Mucosa of descending colon (tissue), 3 donors: ENCODE data around the gene ARHGAP31. TPM values are rescaled to one million over a fixed set of nuclear protein-coding genes. Genes with fewer than 3 reads are reported as not detected.

Source experiments
- ATAC-seq: fragments of 200-7000 bp; cut with Tn5 transposase; one replicate; pipeline ENCODE4 v1.9.1; 2020; ENCODE audit warnings: mild to moderate bottlenecking, moderate library complexity
- DNase-seq, 3 donors: peaks; one replicate each; pipeline ENCODE4 v3.0.0-alpha.2; 2020
- H3K36me3 ChIP-seq: fragments of 200-600 bp; one replicate; pipeline ENCODE4 v1.8.0; 2021; ENCODE audit warnings: low read depth, mild to moderate bottlenecking
- H3K4me1 ChIP-seq: fragments of 200-600 bp; one replicate; pipeline ENCODE4 v1.8.0; 2021; ENCODE audit warnings: low read depth, mild to moderate bottlenecking
- H3K4me3 ChIP-seq: fragments of 200-600 bp; one replicate; pipeline ENCODE4 v1.8.0; 2021; ENCODE audit warnings: mild to moderate bottlenecking
- H3K9me3 ChIP-seq: fragments of 200-600 bp; one replicate; pipeline ENCODE4 v1.8.0; 2021; ENCODE audit warnings: mild to moderate bottlenecking
- CTCF ChIP-seq: fragments of 200-600 bp; IDR thresholded peaks from one replicate; pipeline ENCODE4 v1.8.0; 2022; ENCODE audit warnings: antibody characterized with exemption, mild to moderate bottlenecking
- intact Hi-C, 2 donors: fragments of 100-400 bp; cut with DNase I in 1 of 2; cut with micrococcal nuclease in 1 of 2; formaldehyde crosslinking; loops; one replicate each; pipeline versions ENCODE4 v1.11.0 to v1.11.1; 2022; cut with DNase I, micrococcal nuclease
- total RNA-seq, 3 donors: library from RNA; stranded (reverse); fragmentation: NEBNext Ultra II Directional in 2 of 3; extraction: Animal tissue kit (Norgen Biotek cat#: 25700) in 2 of 3; gene quantifications; one replicate each; pipeline versions ENCODE4 v1.2.1 to v1.2.4, GENCODE V29; 2021 to 2023
- donor health status: DM: no; HTN: no; CAD: no; lungs with moderate emphysema.
- donor health status: DM: no; HTN: no; CAD: no.
- donor health status: DM: no; HTN: yes; CAD: no.

ARHGAP31 gene
- total RNA-seq, 3 donors from 2014 or later: 7.7 to 25.8 (median 11.8) TPM

- Histone ChIP-seq H3K4me3 (no peak overlapping the region), H3K4me1 (no peaks in the 10 kb centered on the region), H3K36me3 (no peaks in the 10 kb centered on the region), H3K9me3 (no peaks in the 10 kb centered on the region)
- no peak for TF ChIP-seq CTCF
- ATAC-seq: no peak
- intact Hi-C loops: no loop called here
- no peak for DNase-seq
Measured at GRCh38 chr3:119417771-119418512, 123.8 kb downstream of the ARHGAP31 start.

- no peak for DNase-seq
- no peak for ATAC-seq
- Histone ChIP-seq H3K4me1 (no peaks in the 10 kb centered on the region), H3K36me3 (no peaks in the 10 kb centered on the region), H3K4me3 (no peak overlapping the region), H3K9me3 (no peaks in the 10 kb centered on the region)
- intact Hi-C loops: no loop called here
- TF ChIP-seq CTCF: no peak
Measured at GRCh38 chr3:119418641-119419040, 124.5 kb downstream of the ARHGAP31 start.

GRCh38 chr3:119420196-119420595, 126.0 kb downstream of the ARHGAP31 start:
- no peaks in the 10 kb centered on the region for H3K4me1 ChIP-seq
- no peak for TF ChIP-seq CTCF
- H3K4me3 ChIP-seq: no peak overlapping the region
- intact Hi-C loops: no loop called here
- H3K36me3 ChIP-seq: no peaks in the 10 kb centered on the region
- peaks cover 7% of the 10 kb centered on the region for H3K9me3 ChIP-seq
- DNase-seq (no peak), ATAC-seq (no peak)

GRCh38 chr3:119427669-119428068, 133.5 kb downstream of the ARHGAP31 start:
- DNase-seq (no peak), ATAC-seq (no peak)
- peaks cover 59% of the 10 kb centered on the region for H3K9me3 ChIP-seq
- intact Hi-C loops: no loop called here
- no peak for TF ChIP-seq CTCF
- no peaks in the 10 kb centered on the region for H3K4me1 ChIP-seq
- peaks cover 9% of the 10 kb centered on the region for H3K36me3 ChIP-seq
- no peak overlapping the region for H3K4me3 ChIP-seq

GRCh38 chr3:119428538-119428937, 134.4 kb downstream of the ARHGAP31 start:
- no peak for TF ChIP-seq CTCF
- Histone ChIP-seq H3K36me3 (peaks cover 9% of the 10 kb centered on the region), H3K4me3 (no peak overlapping the region), H3K4me1 (no peaks in the 10 kb centered on the region), H3K9me3 (peaks cover 59% of the 10 kb centered on the region)
- DNase-seq (no peak), ATAC-seq (no peak)
- intact Hi-C loops: no loop called here
